HG03064 (cell line): ENCODE measurements around the gene SP8.

Source experiments
- ATAC-seq: cut with Tn5 transposase; IDR thresholded peaks from one replicate; pipeline ENCODE4 v1.9.1; 2021; ENCODE audit warnings: low read depth; ENCODE audit not compliant: unreplicated experiment

SP8 gene

GRCh38 chr7:20776942-20777341, 9.7 kb downstream of the SP8 start:
- no peak for ATAC-seq

DNA sequence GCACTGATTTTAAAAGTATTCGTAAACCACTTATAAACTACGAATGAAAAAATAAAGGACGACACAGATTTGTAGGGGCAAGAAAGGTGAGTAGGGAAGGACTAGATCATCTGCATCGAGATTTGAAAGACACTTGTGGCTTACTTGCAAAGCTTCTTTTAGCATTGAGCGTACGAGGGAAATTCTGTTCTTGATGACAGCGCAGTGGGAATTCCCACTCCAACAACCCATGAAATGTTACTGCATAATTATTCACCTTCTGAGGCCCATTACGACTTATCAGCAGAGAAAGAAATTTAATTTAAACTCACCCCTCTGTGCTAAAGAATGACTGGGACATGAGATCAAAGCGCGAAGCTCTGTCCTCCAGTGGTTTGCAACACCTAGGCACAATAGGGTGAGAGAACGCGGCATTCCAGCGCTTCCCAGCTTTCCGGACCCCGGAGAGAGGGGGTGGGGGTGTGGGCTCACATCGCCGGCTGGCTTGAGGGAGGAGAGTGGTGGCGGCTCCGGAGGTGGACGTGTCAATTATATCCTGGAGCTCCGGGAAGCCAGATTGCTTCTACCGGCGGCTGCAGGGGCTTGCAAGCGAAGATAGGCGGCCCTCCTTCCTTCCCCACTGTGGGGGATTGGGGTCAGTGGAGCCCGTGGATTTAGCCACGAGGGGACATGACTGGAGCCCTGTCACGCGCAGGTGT, 10.3 kb downstream of the SP8 start:
- ATAC-seq: no peak

DNA sequence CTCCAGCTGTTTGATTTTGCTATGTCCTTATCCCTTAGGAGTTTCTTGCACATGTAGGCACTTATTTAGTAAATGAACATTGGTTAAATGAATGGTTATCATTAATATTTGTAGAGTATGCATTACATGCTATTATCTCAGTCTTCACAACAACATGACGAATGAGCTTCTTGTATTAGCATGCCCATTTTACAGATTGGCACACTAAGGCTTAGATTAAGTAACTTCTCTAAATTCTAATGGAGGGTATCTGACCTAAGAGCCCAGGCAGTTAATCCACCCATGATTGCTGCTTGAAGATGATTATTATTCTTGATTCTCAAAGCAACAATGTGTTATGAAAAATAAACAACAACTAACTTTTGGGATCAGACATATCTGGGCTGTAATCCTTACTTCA, 32.7 kb downstream of the SP8 start:
- ATAC-seq: no peak

DNA sequence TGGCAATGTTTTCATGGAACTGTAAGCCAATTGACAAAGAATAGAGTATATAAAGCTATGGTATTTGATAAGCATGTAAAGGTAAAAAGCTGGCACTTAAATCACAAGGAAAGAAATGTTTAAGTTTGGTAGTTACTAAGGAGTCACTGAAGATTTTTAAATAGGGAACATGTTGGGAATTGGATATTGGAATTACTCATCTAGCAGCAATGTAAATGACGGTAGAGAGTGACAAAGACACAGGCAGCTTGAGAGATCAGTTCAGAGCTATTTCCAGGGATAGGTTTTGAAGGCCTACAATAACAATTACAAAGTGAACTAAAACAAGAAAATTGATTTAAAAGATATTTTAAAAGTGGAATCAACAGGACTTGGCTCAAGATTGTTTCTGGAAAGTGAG, 36.8 kb downstream of the SP8 start:
- no peak for ATAC-seq

GRCh38 chr7:20748853-20749252, 37.8 kb downstream of the SP8 start:
- no peak for ATAC-seq

DNA sequence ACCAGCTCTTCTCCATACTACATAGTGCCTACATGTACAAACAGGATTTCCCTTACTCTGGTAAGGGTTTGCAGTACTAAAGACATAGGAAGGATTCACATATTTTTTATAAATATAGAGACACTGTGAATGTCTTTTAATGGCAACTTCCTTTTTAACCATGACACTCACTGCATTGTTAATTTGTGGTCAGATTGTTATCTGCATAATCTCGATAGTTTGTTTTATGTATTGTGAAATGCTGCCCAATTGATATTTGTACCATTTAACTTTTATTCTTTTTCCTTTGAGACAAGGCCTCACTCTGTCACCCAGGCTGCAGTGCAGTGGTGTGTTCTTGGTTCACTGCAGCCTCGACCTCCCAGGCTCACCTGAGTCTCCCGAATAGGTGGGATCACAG, 39.7 kb downstream of the SP8 start:
- no peak for ATAC-seq

DNA sequence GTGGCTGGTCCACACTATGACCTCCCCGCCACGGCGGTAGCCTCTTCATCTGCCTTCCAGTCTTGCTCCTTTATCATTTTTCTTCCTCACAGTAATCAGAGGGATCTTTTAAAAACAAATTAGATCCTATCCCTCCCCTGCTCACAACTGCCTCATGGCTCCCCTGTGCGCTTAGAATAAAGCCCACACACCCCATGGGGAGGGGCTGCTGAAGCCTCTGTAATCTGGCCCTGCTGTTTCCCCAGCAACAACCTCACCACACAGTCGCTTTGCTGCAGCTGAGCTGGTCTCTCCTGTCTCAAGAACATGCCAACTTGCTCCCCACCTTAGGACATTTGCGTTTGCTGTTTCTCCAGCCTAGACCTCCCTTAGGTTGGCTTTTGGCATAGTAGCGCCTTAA, 41.0 kb downstream of the SP8 start:
- ATAC-seq: no peak

DNA sequence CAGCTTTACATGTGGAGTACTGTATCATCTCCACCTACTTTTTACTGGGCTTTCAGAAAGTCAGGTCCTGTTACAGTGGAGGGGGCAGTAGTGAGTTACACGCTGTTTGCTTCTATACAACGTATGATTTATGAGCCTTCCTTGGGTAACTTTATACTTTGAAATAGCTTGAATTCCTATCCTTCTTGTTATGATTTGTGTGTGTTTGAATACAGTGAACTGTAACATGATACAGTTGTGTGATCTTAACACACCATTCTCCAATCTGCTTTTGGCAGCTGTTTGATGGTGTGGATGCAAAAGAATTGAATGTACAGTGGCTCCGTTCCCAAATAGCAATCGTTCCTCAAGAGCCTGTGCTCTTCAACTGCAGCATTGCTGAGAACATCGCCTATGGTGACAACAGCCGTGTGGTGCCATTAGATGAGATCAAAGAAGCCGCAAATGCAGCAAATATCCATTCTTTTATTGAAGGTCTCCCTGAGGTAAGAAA, 41.7 kb downstream of the SP8 start:
- no peak for ATAC-seq

GRCh38 chr7:20742913-20743312, 43.8 kb downstream of the SP8 start:
- ATAC-seq: no peak

- no peak for ATAC-seq
Observed at GRCh38 chr7:20741801-20742200, 44.9 kb downstream of the SP8 start.

GRCh38 chr7:20738518-20739481, 47.9 kb downstream of the SP8 start:
- no peak for ATAC-seq

DNA sequence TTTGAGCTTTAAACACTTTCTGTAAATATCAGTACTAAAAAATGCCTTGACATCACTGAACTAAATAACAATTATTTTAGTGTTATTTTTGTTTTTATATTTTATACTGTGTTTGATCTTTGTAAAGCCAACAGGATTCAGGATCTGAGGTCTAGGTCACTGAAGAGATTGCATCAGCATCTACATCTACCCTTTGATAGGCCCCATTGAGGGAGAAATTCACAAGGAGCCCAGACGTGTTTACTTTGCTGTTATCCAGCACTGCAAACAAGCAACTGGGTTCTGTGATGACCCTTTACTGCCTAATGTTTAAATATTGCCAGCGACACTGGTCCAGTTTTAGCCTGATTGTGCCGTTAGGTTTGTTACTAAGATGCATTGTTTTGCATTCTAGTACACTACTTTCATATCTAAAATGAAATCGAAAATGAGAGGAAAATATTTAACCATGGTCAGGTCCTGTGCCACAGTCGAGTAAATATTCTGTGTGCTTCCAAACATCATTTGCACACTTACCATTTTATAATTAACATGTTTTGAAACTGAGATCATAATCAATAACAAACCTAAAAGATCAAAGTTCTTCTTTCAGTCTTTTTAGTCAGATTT, 48.7 kb downstream of the SP8 start:
- no peak for ATAC-seq

DNA sequence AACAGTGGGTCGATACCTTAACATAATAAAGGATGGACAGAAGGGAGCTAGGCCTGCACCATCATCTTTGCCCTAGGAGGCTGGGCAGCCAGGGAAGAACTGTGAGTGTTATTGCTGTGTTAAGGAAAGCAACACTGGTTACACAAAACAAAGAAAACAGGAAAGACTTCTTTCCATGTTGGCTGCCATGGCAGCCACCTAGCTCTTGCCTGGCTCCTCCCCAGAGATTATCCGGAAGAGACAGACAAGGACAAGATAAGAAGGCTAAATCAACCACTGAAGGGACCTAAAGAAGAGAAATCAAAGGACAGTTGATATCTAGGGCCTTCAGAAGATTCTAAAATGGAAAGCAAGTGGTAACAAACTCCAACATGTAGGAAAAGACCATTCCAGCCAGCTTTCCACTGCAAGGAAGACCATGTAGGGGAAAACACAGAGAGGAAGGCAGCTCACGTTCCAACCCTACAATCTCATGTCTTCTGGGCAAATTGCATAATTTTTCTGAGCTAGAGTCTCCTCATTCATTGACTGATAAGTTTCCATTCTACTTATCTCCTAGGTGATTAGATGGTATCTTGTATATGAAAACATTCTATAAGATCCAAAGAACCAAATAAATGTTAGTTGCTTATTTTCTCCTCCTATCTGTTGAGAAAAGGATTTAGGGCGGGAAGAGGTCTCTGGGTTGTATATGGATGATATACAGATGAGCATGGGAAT, 51.2 kb downstream of the SP8 start:
- no peak for ATAC-seq
